HG03139 (cell line): Measurements from ENCODE around the gene KRT24.

Source experiments
- ATAC-seq: cut with Tn5 transposase; IDR thresholded peaks from one replicate; pipeline ENCODE4 v1.9.1; 2021; ENCODE audit not compliant: unreplicated experiment

The KRT24 gene

GRCh38 chr17:40695874-40696472 lies 7.6 kb downstream of the KRT24 start:
- no peak for ATAC-seq

- no peak for ATAC-seq
These were observed 9.0 kb downstream of the KRT24 start for GRCh38 chr17:40694584-40694983.

- ATAC-seq = no peak
These were observed 16.4 kb downstream of the KRT24 start for GRCh38 chr17:40687106-40687505.

- no peak for ATAC-seq
These were observed 17.4 kb downstream of the KRT24 start for GRCh38 chr17:40686192-40686591.

GRCh38 chr17:40680998-40681397 lies 22.6 kb downstream of the KRT24 start:
- ATAC-seq = no peak

GRCh38 chr17:40679523-40679907 lies 24.0 kb downstream of the KRT24 start:
- ATAC-seq = no peak

- ATAC-seq = no peak
These were observed 24.5 kb downstream of the KRT24 start for GRCh38 chr17:40678902-40679522.

GRCh38 chr17:40675905-40676304 lies 27.6 kb downstream of the KRT24 start:
- ATAC-seq = no peak

- ATAC-seq = no peak
These were observed 30.9 kb downstream of the KRT24 start for GRCh38 chr17:40672654-40673053.

- no peak for ATAC-seq
These were observed 32.3 kb downstream of the KRT24 start for GRCh38 chr17:40671282-40671681.

- ATAC-seq = no peak
These were observed 37.2 kb downstream of the KRT24 start for GRCh38 chr17:40666331-40666730.

- no peak for ATAC-seq
These were observed 38.8 kb downstream of the KRT24 start, which contains the start of gene KRT222 for GRCh38 chr17:40664582-40665333. Gene KRT222, minus strand, starts transcription at chr17:40665177. Its CDS starts 78 bp downstream, at chr17:40665099.

GRCh38 chr17:40663252-40663651 lies 40.3 kb downstream of the KRT24 start:
- no peak for ATAC-seq

- ATAC-seq = no peak
These were observed 43.6 kb downstream of the KRT24 start for GRCh38 chr17:40659911-40660310.

GRCh38 chr17:40658396-40658795 lies 45.2 kb downstream of the KRT24 start:
- ATAC-seq = no peak

GRCh38 chr17:40651939-40652338 lies 51.6 kb downstream of the KRT24 start:
- ATAC-seq = no peak

GRCh38 chr17:40648384-40648968 lies 55.1 kb downstream of the KRT24 start:
- ATAC-seq = no peak
